HG03520 (cell line): ENCODE data around the gene MUC4.
"Not testable (repeated sequence)": the region's sequence is repeated elsewhere in the genome, so short reads cannot be mapped to it uniquely, and the experiment has no call there.

ENCODE experiments used
- ATAC-seq: cut with Tn5 transposase; IDR thresholded peaks from one replicate; pipeline ENCODE4 v1.9.1; 2021; ENCODE audit warnings: mild to moderate bottlenecking, moderate library complexity; ENCODE audit not compliant: unreplicated experiment

The MUC4 gene

GRCh38 chr3:195720831-195721506, 90.8 kb downstream of the MUC4 start, which contains the start of gene MUC20:
TSS of gene MUC20 (plus strand) at chr3:195720978. CDS start at chr3:195721008, 30 bp downstream.
- ATAC-seq = not testable (repeated sequence)

GRCh38 chr3:195719514-195720254, 92.0 kb downstream of the MUC4 start:
- ATAC-seq = not testable (repeated sequence)

GRCh38 chr3:195718477-195718984, 93.2 kb downstream of the MUC4 start:
- no peak for ATAC-seq

- ATAC-seq = no peak
Measured at GRCh38 chr3:195717852-195718476, 93.8 kb downstream of the MUC4 start.

GRCh38 chr3:195717416-195717815, 94.3 kb downstream of the MUC4 start:
- ATAC-seq = no peak

GRCh38 chr3:195715583-195716266, 96.0 kb downstream of the MUC4 start:
- ATAC-seq = no peak

- no peak for ATAC-seq
Measured at GRCh38 chr3:195715134-195715533, 96.6 kb downstream of the MUC4 start.

GRCh38 chr3:195714380-195715011, 97.2 kb downstream of the MUC4 start:
- no peak for ATAC-seq

- not testable (repeated sequence) for ATAC-seq
Measured at GRCh38 chr3:195713150-195713549, 98.6 kb downstream of the MUC4 start.

- ATAC-seq = not testable (repeated sequence)
Measured at GRCh38 chr3:195712535-195712910, 99.2 kb downstream of the MUC4 start.

GRCh38 chr3:195711813-195712534, 99.8 kb downstream of the MUC4 start:
- no peak for ATAC-seq

- ATAC-seq = not testable (repeated sequence)
Measured at GRCh38 chr3:195711091-195711812, 100.5 kb downstream of the MUC4 start.

- ATAC-seq = not testable (repeated sequence)
Measured at GRCh38 chr3:195710126-195710905, 101.4 kb downstream of the MUC4 start.

GRCh38 chr3:195709676-195710085, 102.0 kb downstream of the MUC4 start:
- no peak for ATAC-seq

GRCh38 chr3:195708626-195709481, 102.9 kb downstream of the MUC4 start:
- ATAC-seq = no peak

GRCh38 chr3:195708061-195708460, 103.7 kb downstream of the MUC4 start:
- no peak for ATAC-seq
